Naive thymus-derived CD8-positive, alpha-beta T cell (primary cell): ENCODE measurements around the gene BRD3OS. TPM values are rescaled to one million over a fixed set of nuclear protein-coding genes. Genes with fewer than 3 reads are reported as not detected.

Source experiments
- ATAC-seq, 2 donors: fragments of 150-1000 bp; cut with Tn5 transposase in 1 of 2; sonication (Bioruptor Pico), chemical (Tn5 transposase) in 1 of 2; 1 replicate in 1 of 2; 2 replicates in 1 of 2; pipeline ENCODE4 v1.10.0; 2021; ENCODE audit warnings: mild to moderate bottlenecking in 2 of 2, moderate library complexity in 2 of 2
- POLR2A ChIA-PET: fragments of 350-600 bp; sonication (Branson Sonifier 250); formaldehyde crosslinking; loops from one replicate; lab custom pipeline; 2021; ENCODE audit warnings: antibody characterized with exemption; lab: Charles Lee
- DNase-seq, 10 donors: peaks; one replicate each; pipeline versions ENCODE4 v3.0.0 to v3.0.0-alpha.2; 2020 to 2022
- H3K27ac Mint-ChIP-seq, 10 donors: one replicate each; pipeline ENCODE4 v1.8.0; 2020 to 2022; ENCODE audit warnings: mild to moderate bottlenecking in 10 of 10, mixed read lengths in 10 of 10, moderate library complexity in 4 of 10, inconsistent platforms in 1 of 10
- H3K27me3 Mint-ChIP-seq, 5 donors: one replicate each; pipeline ENCODE4 v1.8.0; 2021 to 2022; ENCODE audit warnings: mixed read lengths in 5 of 5
- H3K36me3 Mint-ChIP-seq, 3 donors: one replicate each; pipeline ENCODE4 v1.8.0; 2020 to 2022; ENCODE audit warnings: mixed read lengths in 3 of 3, mild to moderate bottlenecking in 2 of 3, inconsistent platforms in 1 of 3
- H3K4me1 Mint-ChIP-seq, 4 donors: one replicate each; pipeline ENCODE4 v1.8.0; 2021 to 2022; ENCODE audit warnings: mixed read lengths in 4 of 4
- H3K4me3 Mint-ChIP-seq, 10 donors: one replicate each; pipeline ENCODE4 v1.8.0; 2020 to 2022; ENCODE audit warnings: mild to moderate bottlenecking in 10 of 10, mixed read lengths in 10 of 10, moderate library complexity in 6 of 10, inconsistent platforms in 1 of 10
- H3K9me3 Mint-ChIP-seq, 9 donors: one replicate each; pipeline ENCODE4 v1.8.0; 2020 to 2022; ENCODE audit warnings: mixed read lengths in 9 of 9, mild to moderate bottlenecking in 3 of 9, inconsistent platforms in 1 of 9, moderate library complexity in 1 of 9
- polyA plus RNA-seq, 3 donors: library from polyadenylated mRNA; unstranded; fragments of 300-500 nt; fragmentation: Illumina TruSeq; gene quantifications; one replicate each; pipeline ENCODE4 v1.2.3, GENCODE V29; 2021
- total RNA-seq, 8 experiments: library from RNA in 2 of 8; stranded (reverse) in 2 of 8; gene quantifications; one replicate each; pipeline ENCODE4 v1.2.3 and lab custom pipeline; 2021 to 2026

The BRD3OS gene
- total and polyA plus RNA-seq, 5 experiments from 2014 or later = 13.8 to 28.6 (median 20.8) TPM

- POLR2A ChIA-PET = no interaction called here
- ATAC-seq = no peak
- Mint-ChIP-seq H3K9me3 (peaks cover 0 to 2% (median 0%) of the 10 kb centered on the region in 9 donors), H3K27ac (no peak overlapping the region), H3K4me1 (no peaks in the 10 kb centered on the region), H3K4me3 (no peak overlapping the region), H3K27me3 (no peaks in the 10 kb centered on the region), H3K36me3 (peaks cover 3 to 55% (median 7%) of the 10 kb centered on the region in 3 donors)
- DNase-seq = no peak
Measured at GRCh38 chr9:134044944-134045343, 19.7 kb downstream of the BRD3OS start.

- H3K27me3 Mint-ChIP-seq = no peaks in the 10 kb centered on the region
- peaks cover 0 to 2% (median 0%) of the 10 kb centered on the region in 9 donors for H3K9me3 Mint-ChIP-seq
- H3K27ac Mint-ChIP-seq = no peak overlapping the region
- POLR2A ChIA-PET = no interaction called here
- H3K4me3 Mint-ChIP-seq = no peak overlapping the region
- ATAC-seq (no peak), DNase-seq (no peak)
- H3K36me3 Mint-ChIP-seq = peaks cover 0 to 50% (median 2%) of the 10 kb centered on the region in 3 donors
- no peaks in the 10 kb centered on the region for H3K4me1 Mint-ChIP-seq
Measured at GRCh38 chr9:134045841-134046544, 20.7 kb downstream of the BRD3OS start.

- Mint-ChIP-seq H3K27me3 (no peaks in the 10 kb centered on the region), H3K4me3 (no peak overlapping the region), H3K27ac (no peak overlapping the region), H3K9me3 (no peaks in the 10 kb centered on the region), H3K4me1 (no peaks in the 10 kb centered on the region), H3K36me3 (peaks cover 0 to 58% (median 6%) of the 10 kb centered on the region in 3 donors)
- DNase-seq = no peak
- POLR2A ChIA-PET = no interaction called here
- ATAC-seq = no peak
Measured at GRCh38 chr9:134046894-134047681, 21.8 kb downstream of the BRD3OS start.

- ATAC-seq = no peak
- H3K4me1 Mint-ChIP-seq = no peaks in the 10 kb centered on the region
- POLR2A ChIA-PET = no interaction called here
Measured at GRCh38 chr9:134047868-134048581, 22.7 kb downstream of the BRD3OS start.

GRCh38 chr9:134048582-134048968, 23.3 kb downstream of the BRD3OS start:
- Mint-ChIP-seq H3K4me3 (no peak overlapping the region), H3K4me1 (no peaks in the 10 kb centered on the region), H3K27me3 (no peaks in the 10 kb centered on the region), H3K27ac (peak overlapping the region in 1 of 10 donors; percentile 65), H3K36me3 (peaks cover 0 to 61% (median 6%) of the 10 kb centered on the region in 3 donors), H3K9me3 (no peaks in the 10 kb centered on the region)
- ATAC-seq = no peak
- POLR2A ChIA-PET = no interaction called here
- no peak for DNase-seq

More at GRCh38 chr9:134047868-134048581, 22.7 kb downstream of the BRD3OS start:
- Mint-ChIP-seq H3K27ac (no peak overlapping the region), H3K9me3 (no peaks in the 10 kb centered on the region), H3K4me3 (no peak overlapping the region), H3K36me3 (peaks cover 0 to 62% (median 6%) of the 10 kb centered on the region in 3 donors), H3K27me3 (no peaks in the 10 kb centered on the region)
- DNase-seq = no peak

GRCh38 chr9:134049236-134049635, 24.0 kb downstream of the BRD3OS start:
- no peak overlapping the region for H3K4me3 Mint-ChIP-seq
- no peak for DNase-seq
- no peaks in the 10 kb centered on the region for H3K27me3 Mint-ChIP-seq
- no peak overlapping the region for H3K27ac Mint-ChIP-seq
- peaks cover 0 to 2% (median 0%) of the 10 kb centered on the region in 4 donors for H3K4me1 Mint-ChIP-seq
- H3K9me3 Mint-ChIP-seq = no peaks in the 10 kb centered on the region
- no peak for ATAC-seq
- peaks cover 0 to 61% (median 6%) of the 10 kb centered on the region in 3 donors for H3K36me3 Mint-ChIP-seq
- POLR2A ChIA-PET = no interaction called here

GRCh38 chr9:134049772-134050588, 24.7 kb downstream of the BRD3OS start:
- ATAC-seq (no peak), DNase-seq (no peak)
- H3K4me1 Mint-ChIP-seq = peaks cover 0 to 2% (median 0%) of the 10 kb centered on the region in 4 donors
- no peaks in the 10 kb centered on the region for H3K27me3 Mint-ChIP-seq
- no peak overlapping the region for H3K27ac Mint-ChIP-seq
- peaks cover 0 to 54% (median 6%) of the 10 kb centered on the region in 3 donors for H3K36me3 Mint-ChIP-seq
- H3K4me3 Mint-ChIP-seq = no peak overlapping the region
- H3K9me3 Mint-ChIP-seq = no peaks in the 10 kb centered on the region
- POLR2A ChIA-PET = no interaction called here

GRCh38 chr9:134050726-134051125, 25.4 kb downstream of the BRD3OS start:
- DNase-seq (no peak), ATAC-seq (no peak)
- Mint-ChIP-seq H3K4me3 (no peak overlapping the region), H3K9me3 (no peaks in the 10 kb centered on the region), H3K27me3 (no peaks in the 10 kb centered on the region), H3K27ac (no peak overlapping the region), H3K4me1 (peaks cover 0 to 5% (median 0%) of the 10 kb centered on the region in 4 donors), H3K36me3 (peaks cover 0 to 52% (median 6%) of the 10 kb centered on the region in 3 donors)
- POLR2A ChIA-PET = no interaction called here

GRCh38 chr9:134051319-134051718, 26.0 kb downstream of the BRD3OS start:
- no peak for DNase-seq
- H3K4me3 Mint-ChIP-seq = no peak overlapping the region
- no peaks in the 10 kb centered on the region for H3K27me3 Mint-ChIP-seq
- H3K36me3 Mint-ChIP-seq = peaks cover 0 to 47% (median 6%) of the 10 kb centered on the region in 3 donors
- no peak for ATAC-seq
- peak overlapping the region in 1 of 10 donors; percentile 65 for H3K27ac Mint-ChIP-seq
- H3K4me1 Mint-ChIP-seq = peaks cover 0 to 8% (median 3%) of the 10 kb centered on the region in 4 donors
- H3K9me3 Mint-ChIP-seq = no peaks in the 10 kb centered on the region
- POLR2A ChIA-PET = no interaction called here

- no peak for DNase-seq
- Mint-ChIP-seq H3K27me3 (no peaks in the 10 kb centered on the region), H3K27ac (no peak overlapping the region), H3K36me3 (peaks cover 0 to 39% (median 6%) of the 10 kb centered on the region in 3 donors), H3K4me1 (peaks cover 2 to 17% (median 12%) of the 10 kb centered on the region in 4 donors), H3K9me3 (no peaks in the 10 kb centered on the region), H3K4me3 (no peak overlapping the region)
- no peak for ATAC-seq
- POLR2A ChIA-PET = interaction anchor here (0.6 to 1.1 kb wide), 2 partner anchors 81 to 85 kb away, joined by 3 to 7 read pairs; no protein-coding TSS in a partner anchor
Measured at GRCh38 chr9:134052491-134052890, 27.2 kb downstream of the BRD3OS start.

GRCh38 chr9:134052941-134053340, 27.7 kb downstream of the BRD3OS start:
- Mint-ChIP-seq H3K36me3 (peaks cover 0 to 35% (median 6%) of the 10 kb centered on the region in 3 donors), H3K4me1 (peaks cover 2 to 18% (median 13%) of the 10 kb centered on the region in 4 donors), H3K4me3 (no peak overlapping the region), H3K27ac (no peak overlapping the region), H3K27me3 (no peaks in the 10 kb centered on the region), H3K9me3 (no peaks in the 10 kb centered on the region)
- POLR2A ChIA-PET = interaction anchor here (0.6 to 1.1 kb wide), 2 partner anchors 81 to 85 kb away, joined by 3 to 7 read pairs; no protein-coding TSS in a partner anchor
- DNase-seq = peak in 1 of 10 donors; percentile 44
- ATAC-seq = no peak
